HepG2 (cell line): ENCODE results near the gene ZNF844. TPM values are rescaled to one million over a fixed set of nuclear protein-coding genes. Genes with fewer than 3 reads are reported as not detected.

ENCODE experiments used
- FIP1L1 ChIP-seq: fragments of 200-400 bp; formaldehyde crosslinking; IDR thresholded peaks from 2 replicates; pipeline ENCODE4 v1.6.1; 2018; ENCODE audit warnings: low read depth, mild to moderate bottlenecking, low read length, moderate library complexity, borderline replicate concordance; ENCODE audit not compliant: insufficient read depth
- GATA4 ChIP-seq: sonication (generic); IDR thresholded peaks from 2 replicates; pipeline ENCODE4 v1.6.1; 2016; ENCODE audit warnings: antibody characterized with exemption, low read depth, borderline replicate concordance
- KAT8 ChIP-seq: IDR thresholded peaks from 2 replicates; pipeline ENCODE4 v1.6.1; 2016; ENCODE audit warnings: missing genetic modification reagents, missing compliant biosample characterization
- PAWR ChIP-seq: sonication (generic); formaldehyde crosslinking; IDR thresholded peaks from 2 replicates; pipeline ENCODE4 v1.4.0; 2020; ENCODE audit warnings: missing genetic modification reagents, mild to moderate bottlenecking, borderline replicate concordance
- PRPF4 ChIP-seq: fragments of 200-400 bp; formaldehyde crosslinking; IDR thresholded peaks from 2 replicates; pipeline ENCODE4 v1.6.1; 2016; ENCODE audit warnings: low read length, low read depth; ENCODE audit not compliant: poor library complexity, severe bottlenecking
- XRCC5 ChIP-seq: fragments of 200-400 bp; formaldehyde crosslinking; optimal IDR thresholded peaks from 2 replicates; pipeline ENCODE3; 2017; ENCODE audit warnings: mild to moderate bottlenecking, low read length
- ZBTB20 ChIP-seq: sonication (generic); formaldehyde crosslinking; IDR thresholded peaks from 2 replicates; pipeline ENCODE4 v1.8.1; 2023; ENCODE audit warnings: missing genetic modification reagents, low read depth, mild to moderate bottlenecking, borderline replicate concordance
- ZFP82 ChIP-seq: sonication (generic); formaldehyde crosslinking; IDR thresholded peaks from 2 replicates; pipeline ENCODE4 v1.5.1; 2020; ENCODE audit warnings: mild to moderate bottlenecking, missing genetic modification reagents, borderline replicate concordance
- ZNF10 ChIP-seq: sonication (generic); formaldehyde crosslinking; IDR thresholded peaks from 2 replicates; pipeline ENCODE4 v1.4.0; 2020; ENCODE audit warnings: mild to moderate bottlenecking, low read depth, missing genetic modification reagents, borderline replicate concordance
- ZNF296 ChIP-seq: sonication (generic); formaldehyde crosslinking; conservative IDR thresholded peaks from 2 replicates; pipeline ENCODE4 v1.5.0; 2020; ENCODE audit warnings: mild to moderate bottlenecking, missing genetic modification reagents
- ZNF33A ChIP-seq: sonication (generic); formaldehyde crosslinking; IDR thresholded peaks from 2 replicates; pipeline ENCODE4 v1.5.1; 2020; ENCODE audit warnings: missing genetic modification reagents, mild to moderate bottlenecking, moderate library complexity, borderline replicate concordance
- ZNF432 ChIP-seq: sonication (generic); formaldehyde crosslinking; IDR thresholded peaks from 2 replicates; pipeline ENCODE4 v1.5.0; 2020; ENCODE audit warnings: missing genetic modification reagents, mild to moderate bottlenecking, borderline replicate concordance
- ZNF546 ChIP-seq: sonication (generic); formaldehyde crosslinking; conservative IDR thresholded peaks from 2 replicates; pipeline ENCODE4 v1.8.1; 2023; ENCODE audit warnings: mild to moderate bottlenecking, missing genetic modification reagents
- ZNF563 ChIP-seq: sonication (generic); formaldehyde crosslinking; IDR thresholded peaks from 2 replicates; pipeline ENCODE4 v1.8.0; 2022; ENCODE audit warnings: mild to moderate bottlenecking, moderate library complexity, missing genetic modification reagents
- ZNF883 ChIP-seq: sonication (generic); formaldehyde crosslinking; IDR thresholded peaks from 2 replicates; pipeline ENCODE4 v1.5.1; 2020; ENCODE audit warnings: mild to moderate bottlenecking, missing genetic modification reagents; ENCODE audit errors: not compliant biosample characterization
- polyA plus RNA-seq, 8 experiments: library from polyadenylated mRNA; depleted of rRNA in 3 of 8; stranded (reverse) in 7 of 8; unstranded in 1 of 8; fragments of >200 nt; fragmentation: Illumina TruSeq in 4 of 8; extraction: Trizol in 4 of 8; gene quantifications; 2 replicates each; pipeline versions ENCODE4 v1.2.1 to v1.2.3, GENCODE V29; 2011 to 2016; ENCODE audit warnings: low read depth in 4 of 8, missing spikeins in 1 of 8, mixed read lengths in 1 of 8; ENCODE audit not compliant: insufficient read depth in 1 of 8
- total RNA-seq, 5 experiments: library from RNA; depleted of rRNA; stranded (reverse); fragments of >200 nt; fragmentation: Illumina TruSeq; extraction: Trizol; gene quantifications; 2 replicates each; pipeline ENCODE4 v1.2.3, GENCODE V29; 2016; ENCODE audit warnings: low read depth in 1 of 5
- TF ChIP-seq, protein P1 (sequence below), 2 experiments: sonication (generic) in 1 of 2; formaldehyde crosslinking in 1 of 2; IDR thresholded peaks; 2 replicates each; pipeline versions ENCODE4 v1.4.0 to v1.6.1; 2018 to 2020; ENCODE audit warnings: missing genetic modification reagents in 2 of 2, borderline replicate concordance in 1 of 2, low read depth in 1 of 2, mild to moderate bottlenecking in 1 of 2, missing biosample characterization in 1 of 2
- TF ChIP-seq, protein P2 (sequence below): sonication (generic); formaldehyde crosslinking; IDR thresholded peaks from 2 replicates; pipeline ENCODE4 v1.5.0; 2020; ENCODE audit warnings: mild to moderate bottlenecking, missing genetic modification reagents, moderate library complexity
- TF ChIP-seq, protein P3 (sequence below): sonication (generic); formaldehyde crosslinking; IDR thresholded peaks from 2 replicates; pipeline ENCODE4 v1.5.0; 2020; ENCODE audit warnings: mild to moderate bottlenecking, missing genetic modification reagents
- TF ChIP-seq, protein P4 (sequence below): IDR thresholded peaks from 2 replicates; pipeline ENCODE4 v1.6.1; 2016; ENCODE audit warnings: mild to moderate bottlenecking, missing biosample characterization, missing genetic modification reagents
- TF ChIP-seq, protein P5 (sequence below): sonication (generic); formaldehyde crosslinking; IDR thresholded peaks from 2 replicates; pipeline ENCODE4 v1.4.0; 2020; ENCODE audit warnings: mild to moderate bottlenecking, missing genetic modification reagents
- TF ChIP-seq, protein P6 (sequence below): sonication (generic); formaldehyde crosslinking; IDR thresholded peaks from 2 replicates; pipeline ENCODE4 v1.5.1; 2020; ENCODE audit warnings: missing genetic modification reagents, mild to moderate bottlenecking, borderline replicate concordance

The ZNF844 gene
- total and polyA plus RNA-seq, 2 of the 13 experiments (the other 11 are each of a cell fraction or from before 2014, with no cell fraction given), result 1.0 to 3.2 TPM

DNA sequence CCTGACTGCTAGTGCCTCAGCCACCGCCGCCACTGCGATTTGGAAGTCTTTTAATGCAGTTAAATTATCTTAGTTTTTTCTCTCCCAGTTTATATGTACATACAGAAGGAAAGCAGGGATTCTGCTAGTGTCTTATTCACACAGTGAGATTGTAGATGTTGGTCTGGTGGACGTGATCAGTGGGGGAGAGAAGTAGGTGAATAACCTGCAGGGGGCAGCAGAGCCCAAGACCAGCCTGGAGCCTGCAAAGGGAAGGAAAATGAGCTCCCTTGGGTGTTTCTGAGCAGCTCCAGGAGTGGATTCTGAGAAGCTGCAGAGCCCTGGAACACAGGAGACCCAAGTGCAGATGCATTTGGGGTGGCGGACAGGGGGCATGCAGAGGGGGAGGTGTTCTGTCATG is 26.3 kb downstream of the ZNF844 start (continued):
- TF ChIP-seq ZBTB20 (CRISPR knock-in tag) (no peak), ZNF296 (no peak), ZNF432 (CRISPR knock-in tag) (no peak), ZNF546 (no peak), ZNF10 (no peak), KAT8 (no peak), ZFP82 (CRISPR knock-in tag) (no peak), PAWR (CRISPR knock-in tag) (no peak), ZNF563 (CRISPR knock-in tag) (no peak), XRCC5 (peak; percentile 47), PRPF4 (no peak), FIP1L1 (no peak), ZNF33A (CRISPR knock-in tag) (no peak), GATA4 (no peak), ZNF883 (no peak)
- TF ChIP-seq, protein P1, sequence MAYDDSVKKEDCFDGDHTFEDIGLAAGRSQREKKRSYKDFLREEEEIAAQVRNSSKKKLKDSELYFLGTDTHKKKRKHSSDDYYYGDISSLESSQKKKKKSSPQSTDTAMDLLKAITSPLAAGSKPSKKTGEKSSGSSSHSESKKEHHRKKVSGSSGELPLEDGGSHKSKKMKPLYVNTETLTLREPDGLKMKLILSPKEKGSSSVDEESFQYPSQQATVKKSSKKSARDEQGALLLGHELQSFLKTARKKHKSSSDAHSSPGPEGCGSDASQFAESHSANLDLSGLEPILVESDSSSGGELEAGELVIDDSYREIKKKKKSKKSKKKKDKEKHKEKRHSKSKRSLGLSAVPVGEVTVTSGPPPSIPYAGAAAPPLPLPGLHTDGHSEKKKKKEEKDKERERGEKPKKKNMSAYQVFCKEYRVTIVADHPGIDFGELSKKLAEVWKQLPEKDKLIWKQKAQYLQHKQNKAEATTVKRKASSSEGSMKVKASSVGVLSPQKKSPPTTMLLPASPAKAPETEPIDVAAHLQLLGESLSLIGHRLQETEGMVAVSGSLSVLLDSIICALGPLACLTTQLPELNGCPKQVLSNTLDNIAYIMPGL (CRISPR knock-in tag; IDR thresholded peaks at IDR 0.05; ENCODE audit: borderline replicate concordance in 1 of 2, low read depth in 1 of 2), result peak in 1 of 2 experiments; percentile 33; a peak in 1 of 4 replicates
- TF ChIP-seq, protein P2, sequence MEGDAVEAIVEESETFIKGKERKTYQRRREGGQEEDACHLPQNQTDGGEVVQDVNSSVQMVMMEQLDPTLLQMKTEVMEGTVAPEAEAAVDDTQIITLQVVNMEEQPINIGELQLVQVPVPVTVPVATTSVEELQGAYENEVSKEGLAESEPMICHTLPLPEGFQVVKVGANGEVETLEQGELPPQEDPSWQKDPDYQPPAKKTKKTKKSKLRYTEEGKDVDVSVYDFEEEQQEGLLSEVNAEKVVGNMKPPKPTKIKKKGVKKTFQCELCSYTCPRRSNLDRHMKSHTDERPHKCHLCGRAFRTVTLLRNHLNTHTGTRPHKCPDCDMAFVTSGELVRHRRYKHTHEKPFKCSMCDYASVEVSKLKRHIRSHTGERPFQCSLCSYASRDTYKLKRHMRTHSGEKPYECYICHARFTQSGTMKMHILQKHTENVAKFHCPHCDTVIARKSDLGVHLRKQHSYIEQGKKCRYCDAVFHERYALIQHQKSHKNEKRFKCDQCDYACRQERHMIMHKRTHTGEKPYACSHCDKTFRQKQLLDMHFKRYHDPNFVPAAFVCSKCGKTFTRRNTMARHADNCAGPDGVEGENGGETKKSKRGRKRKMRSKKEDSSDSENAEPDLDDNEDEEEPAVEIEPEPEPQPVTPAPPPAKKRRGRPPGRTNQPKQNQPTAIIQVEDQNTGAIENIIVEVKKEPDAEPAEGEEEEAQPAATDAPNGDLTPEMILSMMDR (CRISPR knock-in tag), result peak; percentile 83
- TF ChIP-seq, protein P3, sequence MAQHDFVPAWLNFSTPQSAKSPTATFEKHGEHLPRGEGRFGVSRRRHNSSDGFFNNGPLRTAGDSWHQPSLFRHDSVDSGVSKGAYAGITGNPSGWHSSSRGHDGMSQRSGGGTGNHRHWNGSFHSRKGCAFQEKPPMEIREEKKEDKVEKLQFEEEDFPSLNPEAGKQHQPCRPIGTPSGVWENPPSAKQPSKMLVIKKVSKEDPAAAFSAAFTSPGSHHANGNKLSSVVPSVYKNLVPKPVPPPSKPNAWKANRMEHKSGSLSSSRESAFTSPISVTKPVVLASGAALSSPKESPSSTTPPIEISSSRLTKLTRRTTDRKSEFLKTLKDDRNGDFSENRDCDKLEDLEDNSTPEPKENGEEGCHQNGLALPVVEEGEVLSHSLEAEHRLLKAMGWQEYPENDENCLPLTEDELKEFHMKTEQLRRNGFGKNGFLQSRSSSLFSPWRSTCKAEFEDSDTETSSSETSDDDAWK (CRISPR knock-in tag), result no peak
- TF ChIP-seq, protein P4, sequence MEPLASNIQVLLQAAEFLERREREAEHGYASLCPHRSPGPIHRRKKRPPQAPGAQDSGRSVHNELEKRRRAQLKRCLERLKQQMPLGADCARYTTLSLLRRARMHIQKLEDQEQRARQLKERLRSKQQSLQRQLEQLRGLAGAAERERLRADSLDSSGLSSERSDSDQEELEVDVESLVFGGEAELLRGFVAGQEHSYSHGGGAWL (CRISPR knock-in tag), result no peak
- TF ChIP-seq, protein P5, sequence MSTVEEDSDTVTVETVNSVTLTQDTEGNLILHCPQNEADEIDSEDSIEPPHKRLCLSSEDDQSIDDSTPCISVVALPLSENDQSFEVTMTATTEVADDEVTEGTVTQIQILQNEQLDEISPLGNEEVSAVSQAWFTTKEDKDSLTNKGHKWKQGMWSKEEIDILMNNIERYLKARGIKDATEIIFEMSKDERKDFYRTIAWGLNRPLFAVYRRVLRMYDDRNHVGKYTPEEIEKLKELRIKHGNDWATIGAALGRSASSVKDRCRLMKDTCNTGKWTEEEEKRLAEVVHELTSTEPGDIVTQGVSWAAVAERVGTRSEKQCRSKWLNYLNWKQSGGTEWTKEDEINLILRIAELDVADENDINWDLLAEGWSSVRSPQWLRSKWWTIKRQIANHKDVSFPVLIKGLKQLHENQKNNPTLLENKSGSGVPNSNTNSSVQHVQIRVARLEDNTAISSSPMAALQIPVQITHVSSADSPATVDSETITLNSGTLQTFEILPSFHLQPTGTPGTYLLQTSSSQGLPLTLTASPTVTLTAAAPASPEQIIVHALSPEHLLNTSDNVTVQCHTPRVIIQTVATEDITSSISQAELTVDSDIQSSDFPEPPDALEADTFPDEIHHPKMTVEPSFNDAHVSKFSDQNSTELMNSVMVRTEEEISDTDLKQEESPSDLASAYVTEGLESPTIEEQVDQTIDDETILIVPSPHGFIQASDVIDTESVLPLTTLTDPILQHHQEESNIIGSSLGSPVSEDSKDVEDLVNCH, result no peak
- TF ChIP-seq, protein P6, sequence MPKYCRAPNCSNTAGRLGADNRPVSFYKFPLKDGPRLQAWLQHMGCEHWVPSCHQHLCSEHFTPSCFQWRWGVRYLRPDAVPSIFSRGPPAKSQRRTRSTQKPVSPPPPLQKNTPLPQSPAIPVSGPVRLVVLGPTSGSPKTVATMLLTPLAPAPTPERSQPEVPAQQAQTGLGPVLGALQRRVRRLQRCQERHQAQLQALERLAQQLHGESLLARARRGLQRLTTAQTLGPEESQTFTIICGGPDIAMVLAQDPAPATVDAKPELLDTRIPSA (CRISPR knock-in tag), result no peak
